Aortic smooth muscle cell (primary cell): ENCODE data around the gene DAPP1. TPM values are rescaled to one million over a fixed set of nuclear protein-coding genes. Genes with fewer than 3 reads are reported as not detected.

Experiments used
- total RNA-seq: library from RNA; depleted of rRNA; stranded (reverse); fragments of >200 nt; gene quantifications from 2 replicates; pipeline ENCODE4 v1.2.3, GENCODE V29; 2014

The DAPP1 gene, protein sequence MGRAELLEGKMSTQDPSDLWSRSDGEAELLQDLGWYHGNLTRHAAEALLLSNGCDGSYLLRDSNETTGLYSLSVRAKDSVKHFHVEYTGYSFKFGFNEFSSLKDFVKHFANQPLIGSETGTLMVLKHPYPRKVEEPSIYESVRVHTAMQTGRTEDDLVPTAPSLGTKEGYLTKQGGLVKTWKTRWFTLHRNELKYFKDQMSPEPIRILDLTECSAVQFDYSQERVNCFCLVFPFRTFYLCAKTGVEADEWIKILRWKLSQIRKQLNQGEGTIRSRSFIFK
- not detected in 2 replicates for total RNA-seq

GRCh38 chr4:99816545-99817308 lies at the start of gene DAPP1:
Gene DAPP1, plus strand, starts transcription at chr4:99816827. Its CDS starts 87 bp downstream, at chr4:99816914.

GRCh38 chr4:99894161-99894997 lies 77.8 kb downstream of the DAPP1 start, which contains the start of gene LAMTOR3:
Gene LAMTOR3, minus strand, starts transcription at chr4:99894427. Its CDS starts 464 bp downstream, at chr4:99893963.

Other genes with a start within 250 kb of the DAPP1 start
- 0.13 and 0.25 TPM in 2 replicates for gene MTTP, start 242.0 kb upstream of the DAPP1 start, total RNA-seq
- not detected in 2 replicates for gene C4orf54, start 159.0 kb upstream of the DAPP1 start, total RNA-seq
- gene LAMTOR3, start 77.6 kb downstream of the DAPP1 start, total RNA-seq: 21.1 and 31.0 TPM in 2 replicates
- gene DNAJB14, start 129.8 kb downstream of the DAPP1 start, total RNA-seq: 39.0 and 63.4 TPM in 2 replicates
- 227 and 289 TPM in 2 replicates for gene H2AZ1, start 133.4 kb downstream of the DAPP1 start, total RNA-seq